Measurements from ENCODE around the gene CEACAM19. TPM values are rescaled to one million over a fixed set of nuclear protein-coding genes. Genes with fewer than 3 reads are reported as not detected.

Gene CEACAM19
- total RNA-seq, 1 experiment from 2014 or later: 3.5 TPM

GRCh38 chr19:44646049-44646416 lies 25.2 kb upstream of the CEACAM19 start:
- Histone ChIP-seq H3K27me3 (ENCODE audit: insufficient read depth, low read length) (no peaks in the 10 kb centered on the region; the same call in 1 of the 2 replicates), H2AK5ac (ENCODE audit: insufficient read length, low read length) (no peak overlapping the region), H3K23ac (ENCODE audit: insufficient read length, low read depth, low read length) (no peak overlapping the region), H4K20me1 (ENCODE audit: control insufficient read depth, insufficient read depth, insufficient read length) (no peaks in the 10 kb centered on the region), H3T11ph (ENCODE audit: low read length) (no peak overlapping the region), H3K27ac (ENCODE audit: insufficient read length, low read depth, low read length) (no peak overlapping the region), H3K14ac (ENCODE audit: insufficient read depth, low read length) (no peak overlapping the region), H3K9me3 (ENCODE audit: control insufficient read depth, low read depth, low read length) (no peaks in the 10 kb centered on the region), H3K79me1 (ENCODE audit: insufficient read depth, low read depth, low read length, poor library complexity, severe bottlenecking) (no peaks in the 10 kb centered on the region), H2BK20ac (ENCODE audit: low read depth, low read length, poor library complexity, severe bottlenecking) (no peak overlapping the region), H4K5ac (ENCODE audit: insufficient read length, low read depth, low read length) (no peak overlapping the region), H3K79me2 (ENCODE audit: insufficient read depth, low read length) (no peaks in the 10 kb centered on the region), H3K56ac (ENCODE audit: insufficient read length, low read depth, low read length) (no peak overlapping the region), H2BK12ac (ENCODE audit: insufficient read length, low read depth, low read length) (no peak overlapping the region), H4K8ac (replicated peaks; ENCODE audit: insufficient read length, low read depth, low read length) (no peak overlapping the region), H3K4me1 (ENCODE audit: insufficient read depth, low read length) (no peaks in the 10 kb centered on the region), H3K9ac (ENCODE audit: extremely low read depth, insufficient read length, low read length) (no peak overlapping the region), H3K23me2 (ENCODE audit: insufficient read length, low read depth, low read length, poor library complexity, severe bottlenecking) (no peaks in the 10 kb centered on the region), H2BK15ac (ENCODE audit: low read depth, low read length) (no peak overlapping the region), H2AFZ (ENCODE audit: low read length) (no peak overlapping the region), H3K18ac (ENCODE audit: insufficient read length, low read depth, low read length) (no peak overlapping the region), H3K4me2 (ENCODE audit: insufficient read depth, insufficient read length, low read length) (no peak overlapping the region), H2BK120ac (ENCODE audit: low read depth, low read length, poor library complexity, severe bottlenecking) (no peak overlapping the region), H2BK5ac (ENCODE audit: insufficient read length, low read length) (no peak overlapping the region), H3K4ac (ENCODE audit: low read depth, low read length) (no peak overlapping the region), H4K91ac (ENCODE audit: insufficient read length, low read depth, low read length) (no peak overlapping the region)
- Mint-ChIP-seq H3K27me3 (ENCODE audit: low read depth) (peaks cover 23% of the 10 kb centered on the region), H3K9me3 (no peaks in the 10 kb centered on the region), H3K4me3 (peak overlapping the region in 1 of 2 experiments; percentile 45; a peak in 1 of 5 replicates), H3K4me1 (peaks cover 0 to 7% of the 10 kb centered on the region in 2 experiments; a peak in 2 of 4 replicates), H3K36me3 (ENCODE audit: insufficient read depth in 1 of 3, low read depth in 3 of 3) (peaks cover 14 to 41% (median 19%) of the 10 kb centered on the region in 3 experiments; a peak in 6 of 7 replicates), H3K27ac (no peak overlapping the region)
- no CpG with 5 or more reads among the region's 3 CpGs for WGBS (ENCODE audit: extremely low coverage, insufficient read length, low lambda C conversion rate)
- TF ChIP-seq CTCF (conservative IDR thresholded peaks at IDR 0.05): no peak
- no peak for DNase-seq
